GM20000 (cell line): ENCODE measurements around the gene AKT3.

Source experiments
- DNase-seq: peaks from one replicate; pipeline ENCODE4 v3.0.0; 2012; ENCODE audit warnings: low spot score
- CTCF ChIP-seq: IDR thresholded peaks from 2 replicates; pipeline ENCODE4 v1.5.1; 2012; ENCODE audit warnings: mild to moderate bottlenecking, control low read depth; ENCODE audit errors: extremely low read depth, missing control alignments

Gene AKT3

GRCh38 chr1:243483952-243484351, 366.1 kb downstream of the AKT3 start:
- no peak for TF ChIP-seq CTCF
- no peak for DNase-seq

- no peak for TF ChIP-seq CTCF
- DNase-seq, result peak; percentile 59
These were observed 366.8 kb downstream of the AKT3 start for GRCh38 chr1:243483071-243483771.

GRCh38 chr1:243482141-243483022, 367.7 kb downstream of the AKT3 start:
- no peak for TF ChIP-seq CTCF
- DNase-seq, result no peak

GRCh38 chr1:243481101-243481500, 368.9 kb downstream of the AKT3 start:
- TF ChIP-seq CTCF, result no peak
- no peak for DNase-seq

- no peak for DNase-seq
- TF ChIP-seq CTCF, result no peak
These were observed 372.2 kb downstream of the AKT3 start for GRCh38 chr1:243477731-243478290.

GRCh38 chr1:243475966-243476365, 374.1 kb downstream of the AKT3 start:
- DNase-seq, result no peak
- no peak for TF ChIP-seq CTCF

- DNase-seq, result no peak
- TF ChIP-seq CTCF, result no peak
These were observed 375.1 kb downstream of the AKT3 start for GRCh38 chr1:243474906-243475305.
